NCI-H2196 (cell line): ENCODE results near the gene VAV2.

ENCODE experiments used
- DNase-seq: peaks from one replicate; lab custom pipeline; 2025; ENCODE audit not compliant: unreplicated experiment; lab: John Stamatoyannopoulos, UW

Gene VAV2

DNA sequence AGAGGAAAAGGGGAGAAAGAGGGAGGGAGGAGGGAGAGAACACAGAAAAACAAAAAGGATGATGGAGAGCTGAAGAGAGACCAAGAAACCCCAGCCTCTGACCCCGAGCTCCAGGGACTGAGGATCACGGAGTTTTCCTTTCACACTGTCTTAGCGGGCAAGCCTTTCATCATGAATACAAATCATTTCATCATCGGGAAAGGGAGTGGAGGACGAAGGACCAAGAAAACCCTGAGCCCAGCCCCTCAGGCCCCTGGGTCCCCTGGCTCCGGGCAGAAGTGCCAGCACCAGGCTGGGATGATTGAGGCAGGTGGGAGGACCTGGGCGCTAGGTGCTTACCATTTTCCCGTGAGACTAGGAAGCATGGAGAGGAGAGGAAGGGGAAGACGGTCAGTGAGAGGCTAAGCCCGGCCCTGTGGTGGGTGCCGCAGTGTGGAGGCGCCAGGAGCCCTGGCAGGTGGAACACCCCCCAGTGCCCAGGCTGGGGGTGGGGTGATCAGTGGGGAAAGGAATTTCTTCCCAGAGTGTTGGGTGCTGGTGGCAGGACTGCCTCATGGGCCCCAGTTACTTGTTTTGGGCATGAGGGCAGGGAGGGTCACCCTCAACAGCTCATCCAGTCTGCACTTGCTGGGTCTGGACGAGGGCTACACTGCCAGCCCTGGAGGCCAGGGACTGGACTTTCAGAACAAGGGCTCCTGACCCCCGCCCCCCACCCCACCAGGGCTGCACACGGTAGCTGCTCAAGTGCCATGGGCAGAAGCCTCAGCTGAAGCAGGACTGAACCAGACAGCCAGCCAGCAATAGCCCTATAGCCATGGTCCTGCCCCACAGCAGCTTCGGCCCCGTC, 205.0 kb downstream of the VAV2 start:
- DNase-seq, result no peak

GRCh38 chr9:133786371-133786753, 205.8 kb downstream of the VAV2 start:
- DNase-seq, result no peak

- no peak for DNase-seq
Observed at GRCh38 chr9:133785753-133786370, 206.3 kb downstream of the VAV2 start.

DNA sequence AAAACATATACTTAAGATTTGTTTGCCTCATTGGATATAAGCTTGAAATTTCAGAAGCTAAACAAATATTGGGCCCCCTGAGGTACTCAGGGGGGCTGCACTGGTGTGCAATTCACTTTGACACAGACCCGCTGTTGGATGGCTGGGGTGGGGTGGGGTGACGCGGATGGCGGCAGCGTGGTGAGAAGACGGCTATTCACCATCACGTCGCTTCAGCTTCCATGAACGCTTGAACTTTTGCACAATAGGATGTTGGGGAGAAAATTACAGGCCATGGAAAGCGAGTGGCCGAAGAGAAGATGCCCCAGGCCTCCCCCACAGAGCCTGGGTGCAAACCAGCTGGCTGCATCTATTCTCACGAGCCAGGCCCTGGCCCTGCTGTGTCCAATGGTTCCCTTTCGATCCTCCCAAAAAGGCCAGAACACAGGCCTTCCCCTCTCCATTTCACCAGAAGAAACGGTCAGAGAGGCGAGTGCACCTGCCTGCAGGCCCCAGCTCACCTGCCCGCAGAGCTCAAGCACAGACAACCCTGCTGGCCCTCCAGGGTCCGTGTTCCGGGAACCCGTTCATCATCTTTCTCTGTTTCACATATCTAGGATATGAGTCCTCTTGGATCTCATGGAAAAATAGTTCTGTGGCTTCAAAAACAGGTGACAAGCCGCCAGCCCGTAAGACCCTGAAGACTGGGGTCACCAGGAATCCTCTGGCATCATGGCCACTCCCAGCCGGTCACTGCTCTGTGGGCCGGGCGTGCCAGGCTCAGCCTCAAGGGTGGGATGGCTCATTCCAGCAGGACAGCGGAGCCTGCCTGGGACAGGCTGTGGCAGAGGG, 207.2 kb downstream of the VAV2 start:
- DNase-seq, result no peak

DNA sequence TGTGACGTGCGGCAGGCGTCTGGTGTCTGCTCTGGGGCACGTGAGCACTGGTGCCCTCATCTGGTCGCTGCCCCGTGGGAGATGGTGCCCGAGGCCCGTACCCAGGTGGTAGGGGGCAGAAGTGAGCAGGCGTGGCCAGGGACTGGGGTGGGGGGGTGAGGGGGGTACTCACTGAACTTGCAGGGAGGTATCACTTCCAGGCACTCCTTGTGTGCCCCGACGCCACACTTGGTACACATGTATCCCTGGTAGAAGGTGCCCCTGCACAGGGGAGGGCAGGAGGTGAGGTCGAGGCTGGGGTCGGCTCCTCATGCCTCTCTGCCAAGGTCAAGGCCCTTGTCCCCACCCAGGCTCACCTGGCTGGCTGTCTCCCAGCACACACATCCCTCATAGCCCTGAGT, 208.8 kb downstream of the VAV2 start:
- DNase-seq, result no peak

DNA sequence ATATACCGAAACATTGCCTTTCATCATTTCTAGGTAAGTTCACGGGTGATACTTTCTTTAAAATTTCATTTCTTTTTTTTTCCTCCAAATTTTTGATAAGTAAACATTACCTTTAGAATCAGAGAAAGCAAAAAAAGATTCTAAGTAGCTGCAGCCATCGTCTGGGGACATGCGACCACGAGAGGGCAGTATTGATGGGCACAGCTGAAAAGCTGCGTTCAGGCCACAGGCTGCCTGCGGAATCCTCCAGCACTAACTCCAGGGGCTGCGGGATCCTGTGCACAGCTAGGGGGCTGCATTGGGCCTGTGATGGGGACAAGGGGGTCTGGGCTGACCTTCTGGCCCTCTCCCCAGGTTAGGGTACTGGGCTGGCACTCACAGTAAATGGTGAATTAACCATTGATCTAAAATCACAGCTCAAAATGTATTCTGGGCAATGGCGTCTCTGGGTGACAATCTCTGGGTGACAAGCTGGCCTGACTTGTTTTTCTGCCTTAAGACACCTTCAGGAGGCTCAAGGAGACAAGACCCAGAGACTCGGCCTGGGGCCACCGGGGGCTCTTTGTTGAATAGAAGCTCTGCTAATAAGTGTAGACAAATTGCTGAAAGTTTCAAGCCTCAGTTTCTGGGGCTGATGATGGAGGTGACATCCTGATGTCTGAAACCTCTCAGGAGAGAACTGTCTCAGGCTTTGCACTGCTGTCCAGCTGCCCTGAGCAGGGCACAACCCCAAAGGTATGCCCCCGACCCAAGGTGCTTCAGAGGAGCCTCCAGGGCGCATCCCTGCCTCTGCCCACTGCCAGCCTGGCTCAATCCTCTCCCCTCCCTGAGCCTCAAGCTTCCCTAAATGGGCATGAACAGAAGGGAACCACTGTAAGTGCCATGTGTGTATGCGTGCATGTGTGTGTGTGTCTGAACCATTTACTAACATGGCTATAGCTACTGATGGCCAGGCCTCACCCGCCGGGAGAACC, 209.7 kb downstream of the VAV2 start:
- DNase-seq, result peak; percentile 67

GRCh38 chr9:133781828-133782135, 210.3 kb downstream of the VAV2 start:
- no peak for DNase-seq

- no peak for DNase-seq
Observed at GRCh38 chr9:133780962-133781827, 210.9 kb downstream of the VAV2 start.

DNA sequence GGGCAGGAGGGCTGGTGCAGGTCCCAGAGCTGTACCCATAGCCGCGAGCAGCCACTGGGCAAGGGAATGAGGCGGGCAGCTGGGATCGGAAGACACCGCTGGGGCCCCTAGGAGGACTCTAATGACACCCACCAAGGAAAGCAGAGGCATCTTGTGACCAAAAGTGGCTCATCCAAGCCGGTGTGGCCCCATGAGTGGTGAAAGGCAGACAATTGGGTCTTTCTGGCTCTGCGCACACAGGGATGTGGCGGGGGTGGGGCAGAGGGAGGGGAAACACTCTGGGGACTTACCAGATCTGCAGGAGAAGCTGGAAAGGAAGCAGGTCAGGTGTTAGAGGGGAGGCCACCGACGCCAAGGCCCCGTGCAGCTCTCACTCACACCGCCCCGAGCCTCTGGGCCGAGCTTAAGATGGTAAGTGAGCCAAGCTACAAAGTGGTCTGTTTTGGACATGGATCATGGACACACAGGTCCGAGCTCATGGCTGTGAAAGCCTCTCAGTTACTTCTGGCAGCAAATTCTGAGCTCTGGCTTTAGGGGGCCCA, 211.6 kb downstream of the VAV2 start:
- DNase-seq, result no peak

DNA sequence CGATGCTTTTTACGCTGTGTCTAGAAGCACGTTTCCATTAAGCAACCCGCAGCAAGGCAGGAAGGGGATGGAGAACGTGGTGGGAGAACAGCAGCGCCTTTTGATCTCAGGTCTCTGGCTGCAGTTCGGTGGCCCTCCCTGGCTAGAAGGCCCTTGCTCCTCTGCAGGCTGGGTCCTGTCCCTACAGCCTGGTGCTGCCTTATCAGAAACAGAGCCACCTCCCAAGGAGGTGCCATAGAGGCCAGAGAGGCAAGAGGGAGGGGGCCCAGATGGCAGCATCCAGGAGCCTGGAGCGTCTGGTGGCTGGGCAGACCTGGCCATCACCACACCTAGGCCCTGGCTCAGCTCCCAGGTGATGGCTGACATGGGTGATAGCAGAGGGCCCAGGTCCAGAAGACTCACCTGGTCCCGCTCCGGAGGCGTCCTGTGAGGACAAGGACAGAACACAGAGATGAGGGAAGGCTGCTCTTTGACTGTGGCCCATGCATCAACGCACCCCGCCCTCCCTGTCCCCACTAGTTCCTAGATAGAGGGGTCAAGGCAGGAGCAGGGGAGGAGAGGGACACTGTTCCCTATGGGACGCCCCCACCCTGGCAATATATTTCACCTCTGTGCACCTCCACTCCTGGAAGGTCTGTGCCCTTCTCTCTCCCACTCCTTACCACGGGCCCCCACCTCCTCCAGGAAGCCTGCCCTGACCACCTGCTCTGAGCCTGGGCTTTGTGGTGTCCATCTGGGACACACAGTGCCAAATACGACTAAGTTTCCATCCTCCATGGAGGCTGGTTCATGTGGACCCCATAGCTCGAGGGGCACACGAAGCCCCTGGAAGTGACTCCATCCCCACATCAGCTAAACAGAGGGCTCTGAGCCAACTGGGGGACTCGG, 212.4 kb downstream of the VAV2 start:
- DNase-seq, result no peak

DNA sequence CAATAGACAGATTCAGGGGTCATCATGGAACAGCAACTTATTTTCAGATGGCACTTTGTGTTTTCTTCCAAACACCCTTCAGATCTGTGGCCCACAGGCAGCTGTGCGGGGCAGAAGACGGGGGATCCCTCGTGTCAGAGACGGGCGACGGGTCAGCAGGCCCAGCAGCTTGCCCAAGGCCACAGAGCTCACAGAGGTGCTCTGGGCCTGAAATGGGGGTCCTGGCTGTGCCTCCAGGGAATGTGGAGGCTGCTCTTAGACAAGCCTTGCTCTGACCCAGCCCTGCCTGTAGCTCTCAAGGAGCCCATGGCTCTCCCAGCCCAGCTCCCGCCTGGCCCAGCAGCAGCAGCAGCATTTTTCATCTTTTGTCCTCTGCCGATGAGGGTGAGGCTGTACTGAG, 213.0 kb downstream of the VAV2 start:
- no peak for DNase-seq

DNA sequence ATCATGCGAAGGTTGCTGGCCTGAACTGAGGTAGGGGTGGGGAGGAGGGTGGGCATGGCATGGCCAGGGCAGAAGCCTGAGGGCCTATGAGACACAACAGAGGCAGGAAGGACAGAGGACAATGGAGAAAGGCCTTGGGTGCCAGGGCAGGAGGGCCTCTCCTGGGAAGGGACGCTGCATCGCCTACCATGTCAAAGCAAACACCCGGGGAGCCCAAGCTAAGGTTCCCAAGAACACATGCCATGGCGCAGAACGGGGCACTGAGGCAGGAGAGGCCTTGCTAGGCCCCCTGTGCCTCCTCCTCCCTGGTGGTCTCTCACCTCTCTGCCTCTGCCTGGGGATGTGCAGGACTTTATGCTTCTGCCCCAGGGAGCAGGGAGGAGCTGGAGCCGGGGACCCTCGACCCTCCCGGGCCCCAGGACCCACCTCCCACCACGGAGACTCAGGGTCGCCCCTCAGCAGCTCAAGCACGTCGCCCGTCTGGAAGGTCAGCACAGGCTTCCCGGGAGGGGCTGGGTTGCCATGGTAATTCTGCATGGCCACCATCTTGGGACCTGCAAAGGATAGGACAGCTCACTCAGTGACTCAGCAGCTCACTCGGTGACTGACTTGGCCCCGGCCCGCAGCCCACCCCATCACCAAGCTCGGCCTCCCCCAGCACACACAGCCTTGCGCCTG, 213.6 kb downstream of the VAV2 start:
- no peak for DNase-seq

GRCh38 chr9:133777871-133778270, 214.3 kb downstream of the VAV2 start:
- DNase-seq, result no peak

DNA sequence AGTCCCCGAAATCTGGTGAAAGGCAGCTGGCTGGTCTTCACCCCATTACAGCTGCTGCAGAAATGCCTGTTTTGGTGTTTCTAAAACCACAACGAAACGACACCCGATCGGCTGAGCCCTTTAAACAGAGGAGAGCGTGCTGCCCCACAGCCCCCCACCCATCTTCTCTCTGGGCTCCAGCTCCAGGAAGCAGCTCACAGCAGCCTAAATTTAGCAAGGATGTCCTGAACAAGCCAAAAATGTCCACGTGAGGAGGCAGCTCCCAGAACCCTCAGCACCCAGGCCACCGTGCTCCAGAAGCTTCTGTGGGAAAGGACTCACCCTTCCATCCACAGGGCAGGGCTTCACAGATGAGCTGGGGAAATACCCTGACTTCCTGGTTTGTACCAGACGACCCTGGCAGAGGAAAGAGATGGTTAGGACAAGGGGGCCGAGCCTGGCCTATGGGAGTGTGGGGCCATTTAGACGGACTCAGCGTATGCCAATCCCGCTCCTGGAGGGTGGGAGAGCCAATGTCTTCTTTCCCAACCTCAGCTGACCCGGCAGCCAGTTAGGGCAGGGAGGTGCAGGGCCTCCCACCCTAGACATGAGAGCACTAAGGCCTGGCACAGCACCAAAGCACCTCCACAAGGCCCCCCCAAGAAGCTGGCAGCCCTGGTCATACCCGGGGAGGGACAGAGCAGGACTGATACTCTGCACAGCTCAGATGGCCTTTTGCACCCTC, 214.9 kb downstream of the VAV2 start:
- DNase-seq, result no peak

GRCh38 chr9:133775951-133776905, 215.9 kb downstream of the VAV2 start:
- DNase-seq, result no peak

GRCh38 chr9:133775291-133775690, 216.8 kb downstream of the VAV2 start:
- DNase-seq, result no peak
